ENCODE data around the gene ISLR. TPM values are rescaled to one million over a fixed set of nuclear protein-coding genes. Genes with fewer than 3 reads are reported as not detected.

ISLR gene
- total RNA-seq, 1 donor, result 243 TPM

DNA sequence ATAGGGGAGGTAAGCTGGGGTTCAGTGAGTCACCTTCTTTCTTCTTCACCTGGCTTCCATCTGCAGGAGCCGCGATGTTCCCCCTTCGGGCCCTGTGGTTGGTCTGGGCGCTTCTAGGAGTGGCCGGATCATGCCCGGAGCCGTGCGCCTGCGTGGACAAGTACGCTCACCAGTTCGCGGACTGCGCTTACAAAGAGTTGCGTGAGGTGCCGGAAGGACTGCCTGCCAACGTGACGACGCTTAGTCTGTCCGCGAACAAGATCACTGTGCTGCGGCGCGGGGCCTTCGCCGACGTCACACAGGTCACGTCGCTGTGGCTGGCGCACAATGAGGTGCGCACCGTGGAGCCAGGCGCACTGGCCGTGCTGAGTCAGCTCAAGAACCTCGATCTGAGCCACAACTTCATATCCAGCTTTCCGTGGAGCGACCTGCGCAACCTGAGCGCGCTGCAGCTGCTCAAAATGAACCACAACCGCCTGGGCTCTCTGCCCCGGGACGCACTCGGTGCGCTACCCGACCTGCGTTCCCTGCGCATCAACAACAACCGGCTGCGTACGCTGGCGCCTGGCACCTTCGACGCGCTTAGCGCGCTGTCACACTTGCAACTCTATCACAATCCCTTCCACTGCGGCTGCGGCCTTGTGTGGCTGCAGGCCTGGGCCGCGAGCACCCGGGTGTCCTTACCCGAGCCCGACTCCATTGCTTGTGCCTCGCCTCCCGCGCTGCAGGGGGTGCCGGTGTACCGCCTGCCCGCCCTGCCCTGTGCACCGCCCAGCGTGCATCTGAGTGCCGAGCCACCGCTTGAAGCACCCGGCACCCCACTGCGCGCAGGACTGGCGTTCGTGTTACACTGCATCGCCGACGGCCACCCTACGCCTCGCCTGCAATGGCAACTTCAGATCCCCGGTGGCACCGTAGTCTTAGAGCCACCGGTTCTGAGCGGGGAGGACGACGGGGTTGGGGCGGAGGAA, 40.5 kb upstream of the ISLR start:
- DNase-seq (ENCODE audit: low read depth), result no peak

DNA sequence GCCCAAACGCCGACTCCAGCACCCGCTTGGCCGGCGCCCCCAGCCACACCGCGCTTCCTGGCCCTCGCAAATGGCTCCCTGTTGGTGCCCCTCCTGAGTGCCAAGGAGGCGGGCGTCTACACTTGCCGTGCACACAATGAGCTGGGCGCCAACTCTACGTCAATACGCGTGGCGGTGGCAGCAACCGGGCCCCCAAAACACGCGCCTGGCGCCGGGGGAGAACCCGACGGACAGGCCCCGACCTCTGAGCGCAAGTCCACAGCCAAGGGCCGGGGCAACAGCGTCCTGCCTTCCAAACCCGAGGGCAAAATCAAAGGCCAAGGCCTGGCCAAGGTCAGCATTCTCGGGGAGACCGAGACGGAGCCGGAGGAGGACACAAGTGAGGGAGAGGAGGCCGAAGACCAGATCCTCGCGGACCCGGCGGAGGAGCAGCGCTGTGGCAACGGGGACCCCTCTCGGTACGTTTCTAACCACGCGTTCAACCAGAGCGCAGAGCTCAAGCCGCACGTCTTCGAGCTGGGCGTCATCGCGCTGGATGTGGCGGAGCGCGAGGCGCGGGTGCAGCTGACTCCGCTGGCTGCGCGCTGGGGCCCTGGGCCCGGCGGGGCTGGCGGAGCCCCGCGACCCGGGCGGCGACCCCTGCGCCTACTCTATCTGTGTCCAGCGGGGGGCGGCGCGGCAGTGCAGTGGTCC, 39.7 kb upstream of the ISLR start:
- TF ChIP-seq, protein P1, sequence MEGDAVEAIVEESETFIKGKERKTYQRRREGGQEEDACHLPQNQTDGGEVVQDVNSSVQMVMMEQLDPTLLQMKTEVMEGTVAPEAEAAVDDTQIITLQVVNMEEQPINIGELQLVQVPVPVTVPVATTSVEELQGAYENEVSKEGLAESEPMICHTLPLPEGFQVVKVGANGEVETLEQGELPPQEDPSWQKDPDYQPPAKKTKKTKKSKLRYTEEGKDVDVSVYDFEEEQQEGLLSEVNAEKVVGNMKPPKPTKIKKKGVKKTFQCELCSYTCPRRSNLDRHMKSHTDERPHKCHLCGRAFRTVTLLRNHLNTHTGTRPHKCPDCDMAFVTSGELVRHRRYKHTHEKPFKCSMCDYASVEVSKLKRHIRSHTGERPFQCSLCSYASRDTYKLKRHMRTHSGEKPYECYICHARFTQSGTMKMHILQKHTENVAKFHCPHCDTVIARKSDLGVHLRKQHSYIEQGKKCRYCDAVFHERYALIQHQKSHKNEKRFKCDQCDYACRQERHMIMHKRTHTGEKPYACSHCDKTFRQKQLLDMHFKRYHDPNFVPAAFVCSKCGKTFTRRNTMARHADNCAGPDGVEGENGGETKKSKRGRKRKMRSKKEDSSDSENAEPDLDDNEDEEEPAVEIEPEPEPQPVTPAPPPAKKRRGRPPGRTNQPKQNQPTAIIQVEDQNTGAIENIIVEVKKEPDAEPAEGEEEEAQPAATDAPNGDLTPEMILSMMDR (IDR thresholded peaks at IDR 0.05; ENCODE audit: insufficient read depth, low read length), result no peak
- no peak overlapping the region for H3K4me3 ChIP-seq (ENCODE audit: low read depth, low read length)
- DNase-seq (ENCODE audit: low read depth), result no peak

More for the DNA sequence above, 40.5 kb upstream of the ISLR start:
- TF ChIP-seq, protein P1 (IDR thresholded peaks at IDR 0.05; ENCODE audit: insufficient read depth, low read length), result no peak
- no peak overlapping the region for H3K4me3 ChIP-seq (ENCODE audit: low read depth, low read length)

GRCh38 chr15:74134387-74135027, 39.0 kb upstream of the ISLR start:
- no peak for DNase-seq (ENCODE audit: low read depth)
- TF ChIP-seq, protein P1 (IDR thresholded peaks at IDR 0.05; ENCODE audit: insufficient read depth, low read length), result no peak
- H3K4me3 ChIP-seq (ENCODE audit: low read depth, low read length), result no peak overlapping the region

- no peak overlapping the region for H3K4me3 ChIP-seq (ENCODE audit: low read depth, low read length)
- DNase-seq (ENCODE audit: low read depth), result no peak
- TF ChIP-seq, protein P1 (IDR thresholded peaks at IDR 0.05; ENCODE audit: insufficient read depth, low read length), result no peak
These were observed 38.4 kb upstream of the ISLR start for GRCh38 chr15:74135041-74135565.

DNA sequence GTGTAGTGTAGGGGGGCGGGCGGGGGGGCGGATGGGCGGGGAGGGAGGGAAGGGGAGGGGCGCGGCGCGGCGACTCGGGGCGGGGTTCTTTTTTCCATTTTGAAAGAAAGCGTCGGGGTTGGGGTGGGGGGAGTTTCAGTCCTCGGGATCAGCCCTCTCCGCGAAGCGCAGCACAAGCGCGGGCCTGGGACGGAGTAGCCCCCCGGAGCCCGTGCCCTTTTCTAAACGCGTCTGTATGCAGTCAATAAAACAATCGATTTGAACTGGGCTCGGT, 37.0 kb upstream of the ISLR start:
- H3K4me3 ChIP-seq (ENCODE audit: low read depth, low read length), result peak overlapping the region; percentile 63
- TF ChIP-seq, protein P1 (IDR thresholded peaks at IDR 0.05; ENCODE audit: insufficient read depth, low read length), result no peak
- no peak for DNase-seq (ENCODE audit: low read depth)

DNA sequence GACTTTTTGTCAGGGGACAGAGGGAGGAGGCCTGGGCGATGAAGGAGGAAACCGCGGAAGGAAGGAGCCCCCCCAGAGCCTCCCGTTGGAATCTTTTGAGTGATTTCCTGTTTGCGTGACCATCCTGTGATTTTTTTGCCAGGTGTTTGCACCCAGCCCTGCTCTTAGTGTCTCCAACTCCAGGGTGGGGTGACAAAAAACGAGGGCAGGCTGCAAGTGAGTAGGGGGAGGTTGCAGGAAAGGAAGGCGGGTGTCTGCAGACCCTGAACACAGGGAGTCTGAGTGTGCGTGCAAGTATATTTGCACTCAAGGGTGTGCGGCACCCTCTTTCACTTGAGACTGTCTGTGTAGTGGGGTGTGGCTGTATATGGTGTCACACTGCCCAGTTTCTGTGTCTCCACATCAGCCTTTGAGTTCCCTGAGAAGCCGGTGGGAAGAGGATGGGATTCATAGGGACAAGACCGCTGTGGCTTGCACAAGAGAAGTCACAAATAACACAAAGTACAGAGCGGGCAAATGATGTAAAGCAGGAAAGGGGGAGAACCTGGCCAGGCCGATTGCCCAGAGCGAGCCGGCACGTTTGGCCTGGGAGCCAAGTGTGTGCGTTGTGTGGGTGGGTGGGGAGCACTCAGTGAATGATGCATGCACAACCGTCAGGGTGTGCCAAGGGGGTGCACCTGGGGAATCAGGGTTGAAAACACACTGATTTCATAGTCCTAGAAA, 36.5 kb upstream of the ISLR start:
- H3K4me3 ChIP-seq (ENCODE audit: low read depth, low read length), result peak overlapping the region; percentile 58
- peak; percentile 23 for DNase-seq (ENCODE audit: low read depth)
- TF ChIP-seq, protein P1 (IDR thresholded peaks at IDR 0.05; ENCODE audit: insufficient read depth, low read length), result no peak
